K562 (cell line): ENCODE results near the gene ECT2. TPM values are rescaled to one million over a fixed set of nuclear protein-coding genes. Genes with fewer than 3 reads are reported as not detected.

ENCODE experiments used
- ATAC-seq: fragments of 200-7000 bp; cut with Tn5 transposase; 3 replicates; pipeline ENCODE4 v1.9.1; 2020; ENCODE audit warnings: moderate library complexity
- BruUV-seq: library from RNA; stranded (reverse); fragments of 400-500 nt; replicated peaks from 2 replicates; lab custom pipeline; 2021; lab: Mats Ljungman, UMichigan
- CTCF ChIA-PET: fragments of 300-600 bp; formaldehyde crosslinking; extraction: SDS; loops from one replicate; lab custom pipeline; 2021; ENCODE audit warnings: low intra/inter-chr PET ratio; lab: Yijun Ruan, JAX
- POLR2A ChIA-PET: fragments of 300-600, 350-650 bp; sonication (Branson Sonifier 250); formaldehyde crosslinking; extraction: SDS; loops from one replicate; lab custom pipeline; 2021; ENCODE audit warnings: antibody characterized with exemption, inconsistent platforms; lab: Yijun Ruan, JAX
- DNase-seq, 4 experiments: peaks; one replicate each; pipeline versions ENCODE4 v3.0.0 to v3.0.0-alpha.2; 2011 to 2018; ENCODE audit warnings: low spot score in 3 of 4, mixed read lengths in 3 of 4; ENCODE audit errors: extremely low read depth in 1 of 4
- FAIRE-seq: peaks from 2 replicates; lab custom pipeline; 2011; peaks lifted over from hg19 to GRCh38; lab: Jason Lieb, UNC
- H2AFZ ChIP-seq: 2 replicates; pipeline ENCODE4 v1.6.0; 2011; ENCODE audit warnings: low read depth, low read length, control low read depth, inconsistent platforms
- H3K27ac ChIP-seq: fragments of 200-600 bp; 3 replicates; pipeline ENCODE4 v1.8.0; 2011; ENCODE audit warnings: low read depth, mild to moderate bottlenecking, control low read depth, inconsistent platforms, low read length, moderate library complexity, mixed read lengths; ENCODE audit errors: extremely low read depth
- H3K27me3 ChIP-seq, 2 experiments: fragments of 300-600 bp in 1 of 2; 2 replicates in 1 of 2; 3 replicates in 1 of 2; pipeline versions ENCODE4 v1.6.0 to v1.8.0; 2011; ENCODE audit warnings: inconsistent platforms in 2 of 2, low read length in 2 of 2, mild to moderate bottlenecking in 1 of 2, mixed read lengths in 1 of 2, moderate library complexity in 1 of 2; ENCODE audit not compliant: control insufficient read depth in 2 of 2, insufficient read depth in 2 of 2
- H3K36me3 ChIP-seq: fragments of 300-600 bp; 3 replicates; pipeline ENCODE4 v1.8.0; 2011; ENCODE audit warnings: mild to moderate bottlenecking, low read length, inconsistent platforms; ENCODE audit not compliant: control insufficient read depth, insufficient read depth
- H3K4me1 ChIP-seq, 2 experiments: fragments of 200-600 bp in 1 of 2; replicated peaks in 1 of 2; 2 replicates in 1 of 2; 3 replicates in 1 of 2; pipeline versions ENCODE4 v1.5.1 to v1.8.0; 2011; ENCODE audit warnings: inconsistent platforms in 2 of 2, low read length in 2 of 2, mild to moderate bottlenecking in 1 of 2, mixed read lengths in 1 of 2, moderate library complexity in 1 of 2; ENCODE audit not compliant: control insufficient read depth in 2 of 2, insufficient read depth in 2 of 2
- H3K4me2 ChIP-seq: 2 replicates; pipeline ENCODE4 v1.6.1; 2011; ENCODE audit warnings: low read length, control low read depth, inconsistent platforms, mixed read lengths; ENCODE audit not compliant: insufficient read depth
- H3K4me3 ChIP-seq: fragments of 200-600 bp; sonication (generic), shearing (Covaris generic); 2 replicates; pipeline ENCODE4 v1.5.1; 2016; ENCODE audit warnings: control low read depth, inconsistent platforms
- H3K79me2 ChIP-seq: fragments of 200-600 bp; 3 replicates; pipeline ENCODE4 v1.8.0; 2011; ENCODE audit warnings: low read length, inconsistent platforms; ENCODE audit not compliant: control insufficient read depth, insufficient read depth
- H3K9ac ChIP-seq, 2 experiments: 2 replicates each; pipeline versions ENCODE4 v1.6.0 to v1.6.1; 2011; ENCODE audit warnings: low read depth in 2 of 2, low read length in 2 of 2, control low read depth in 1 of 2, inconsistent platforms in 1 of 2, mild to moderate bottlenecking in 1 of 2, mixed read lengths in 1 of 2; ENCODE audit not compliant: insufficient read depth in 1 of 2
- H3K9me1 ChIP-seq: one replicate; pipeline ENCODE4 v1.6.0; 2011; ENCODE audit warnings: inconsistent platforms, mild to moderate bottlenecking, low read length, moderate library complexity; ENCODE audit not compliant: control insufficient read depth, insufficient read depth
- H3K9me3 ChIP-seq: replicated peaks from 2 replicates; pipeline ENCODE4 v1.5.1; 2011; ENCODE audit warnings: low read depth, low read length, inconsistent platforms; ENCODE audit not compliant: control insufficient read depth, insufficient read depth
- H4K20me1 ChIP-seq: replicated peaks from 2 replicates; pipeline ENCODE4 v1.6.1; 2011; ENCODE audit warnings: low read length, inconsistent platforms, mixed read lengths; ENCODE audit not compliant: control insufficient read depth, insufficient read depth
- HNRNPUL1 ChIP-seq: fragments of 200-400 bp; formaldehyde crosslinking; IDR thresholded peaks from 2 replicates; pipeline ENCODE4 v1.6.1; 2017; ENCODE audit warnings: low read length
- SMAD1 ChIP-seq: fragments of 150-350 bp; IDR thresholded peaks from 2 replicates; pipeline ENCODE4 v1.6.1; 2014; ENCODE audit warnings: low read length, low read depth; ENCODE audit not compliant: partially characterized antibody
- SOX6 ChIP-seq: fragments of 450-650 bp; IDR thresholded peaks from 2 replicates; pipeline ENCODE4 v1.6.1; 2014; ENCODE audit warnings: mild to moderate bottlenecking
- ZKSCAN3 ChIP-seq: fragments of 250-450 bp; sonication (Bioruptor Pico); IDR thresholded peaks from 2 replicates; pipeline ENCODE4 v1.4.0; 2020
- ZNF212 ChIP-seq: fragments of 450-650 bp; formaldehyde crosslinking; IDR thresholded peaks from 2 replicates; pipeline ENCODE4 v1.4.0; 2020; ENCODE audit warnings: mild to moderate bottlenecking
- ZNF507 ChIP-seq: conservative IDR thresholded peaks from 2 replicates; pipeline ENCODE4 v1.6.1; 2017; ENCODE audit warnings: missing genetic modification characterization, missing compliant biosample characterization
- WGBS: fragments of 100-300 bp; shearing (Covaris generic); methylation state at CpG from one replicate; pipeline ENCODE4 v1.1.6; 2016; ENCODE audit warnings: low coverage, mixed read lengths; ENCODE audit not compliant: insufficient coverage; ENCODE audit errors: missing lambda C conversion rate; 5-methylcytosine and 5-hydroxymethylcytosine counted together
- in situ Hi-C: fragments of 300-500 bp; cut with MboI; formaldehyde crosslinking; loops from 4 replicates; pipeline ENCODE4 v1.15.0; 2018; ENCODE audit warnings: inconsistent platforms, mixed read lengths
- intact Hi-C: fragments of 100-400 bp; cut with micrococcal nuclease; formaldehyde crosslinking; loops from 2 replicates; pipeline ENCODE4 v1.14.2; 2022
- polyA plus RNA-seq, 8 experiments: library from polyadenylated mRNA; depleted of rRNA in 4 of 8; stranded (reverse) in 5 of 8; unstranded in 3 of 8; fragments of >200 nt; fragmentation: Nextera tagmentation in 2 of 8; fragmentation: Illumina TruSeq in 1 of 8; extraction: Ambion mirVana in 2 of 8; extraction: Trizol in 1 of 8; gene quantifications; 2 replicates each; pipeline versions ENCODE4 v1.2.1 to v1.2.3, GENCODE V29; 2011 to 2014; ENCODE audit warnings: inconsistent platforms in 1 of 8, missing spikeins in 1 of 8
- total RNA-seq, 7 experiments: library from RNA; depleted of rRNA in 6 of 7; stranded (reverse); fragments of >200 nt in 6 of 7; fragmentation: Illumina TruSeq in 2 of 7; extraction: Trizol in 2 of 7; gene quantifications; 2 replicates each; pipeline versions ENCODE4 v1.2.1 to v1.2.3, GENCODE V29; 2011 to 2021; ENCODE audit warnings: low replicate concordance in 1 of 7
- TF ChIP-seq, protein P1 (sequence below): fragments of 200-800 bp; sonication (Bioruptor generic); IDR thresholded peaks from 2 replicates; pipeline ENCODE4 v1.6.1; 2017; ENCODE audit warnings: missing genetic modification characterization, missing compliant biosample characterization

ECT2 gene
- total and polyA plus RNA-seq, 9 of the 15 experiments (the other 6 are each of a cell fraction or from before 2014, with no cell fraction given): 19.0 to 53.0 (median 36.5) TPM

DNA sequence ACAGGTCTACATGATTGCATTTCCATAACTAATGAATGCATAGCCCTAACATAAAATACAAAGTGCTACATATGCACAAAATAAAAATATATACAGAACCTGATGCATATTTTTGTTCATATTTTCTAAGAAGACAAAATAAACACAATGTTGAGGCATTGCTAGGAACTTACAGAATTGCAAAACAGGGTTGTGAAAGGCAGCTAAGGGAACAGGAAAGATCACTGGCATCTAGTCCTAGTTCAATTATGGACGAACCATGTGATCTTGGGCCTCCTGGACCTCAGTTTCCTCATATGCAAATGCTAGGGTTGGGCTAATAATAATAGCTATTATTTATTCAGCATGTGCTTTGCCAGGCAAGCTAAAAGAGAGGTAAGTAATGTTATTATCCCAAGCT, 24.1 kb upstream of the ECT2 start:
- H3K27ac ChIP-seq: no peak overlapping the region
- no peaks in the 10 kb centered on the region; a peak in 1 of 5 replicates for H3K4me1 ChIP-seq
- no peaks in the 10 kb centered on the region for H3K36me3 ChIP-seq
- no peaks in the 10 kb centered on the region for H4K20me1 ChIP-seq
- CTCF ChIA-PET: no interaction called here
- H3K27me3 ChIP-seq: no peaks in the 10 kb centered on the region
- ATAC-seq (no peak), FAIRE-seq (no peak), DNase-seq (no peak)
- H3K4me3 ChIP-seq: no peak overlapping the region
- 7% methylated on average over 1 of the region's 1 CpG for WGBS
- H3K4me2 ChIP-seq: no peak overlapping the region
- no peak for TF ChIP-seq ZNF212 (CRISPR knock-in tag)
- TF ChIP-seq SMAD1: no peak
- TF ChIP-seq HNRNPUL1: no peak
- H2AFZ ChIP-seq: no peak overlapping the region
- in situ Hi-C loops: no loop called here
- POLR2A ChIA-PET: interaction anchor here (0.8 to 1.5 kb wide), 2 partner anchors 24 to 44 kb away, joined by 3 to 4 read pairs; partner anchors contain the start of gene ECT2
- no TSS peak for BruUV-seq
- no peaks in the 10 kb centered on the region for H3K9me1 ChIP-seq
- no peaks in the 10 kb centered on the region; the same call in 1 of the 2 replicates for H3K9me3 ChIP-seq
- intact Hi-C loops: no loop called here
- H3K9ac ChIP-seq: no peak overlapping the region
- H3K79me2 ChIP-seq: no peaks in the 10 kb centered on the region

DNA sequence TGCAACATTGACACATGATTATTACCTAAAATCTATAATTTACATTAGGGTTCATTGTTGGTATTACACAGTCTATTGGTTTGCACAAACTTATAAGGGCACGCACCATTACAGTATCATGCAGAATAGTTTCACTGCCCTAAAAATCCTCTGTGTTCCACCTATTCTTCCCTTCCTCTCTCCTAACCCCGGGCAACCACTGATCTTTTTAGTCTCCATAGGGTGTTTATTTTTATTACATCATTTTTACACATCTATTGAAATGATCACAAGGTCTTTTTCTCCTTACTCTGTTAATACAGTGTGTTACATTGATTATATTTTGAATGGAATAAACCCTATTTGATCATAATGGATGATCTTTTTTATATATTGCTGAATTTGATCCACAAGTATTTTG, 15.5 kb upstream of the ECT2 start:
- DNase-seq (no peak), FAIRE-seq (no peak), ATAC-seq (no peak)
- H4K20me1 ChIP-seq: no peaks in the 10 kb centered on the region
- no peaks in the 10 kb centered on the region for H3K9me3 ChIP-seq
- in situ Hi-C loops (no loop called here), intact Hi-C loops (no loop called here)
- H3K9ac ChIP-seq: no peak overlapping the region
- no peaks in the 10 kb centered on the region for H3K79me2 ChIP-seq
- no peak overlapping the region for H3K27ac ChIP-seq
- WGBS: 50% methylated on average over 2 of the region's 2 CpGs
- BruUV-seq: no TSS peak
- H3K36me3 ChIP-seq: no peaks in the 10 kb centered on the region
- no peak overlapping the region for H2AFZ ChIP-seq
- TF ChIP-seq, protein P1, sequence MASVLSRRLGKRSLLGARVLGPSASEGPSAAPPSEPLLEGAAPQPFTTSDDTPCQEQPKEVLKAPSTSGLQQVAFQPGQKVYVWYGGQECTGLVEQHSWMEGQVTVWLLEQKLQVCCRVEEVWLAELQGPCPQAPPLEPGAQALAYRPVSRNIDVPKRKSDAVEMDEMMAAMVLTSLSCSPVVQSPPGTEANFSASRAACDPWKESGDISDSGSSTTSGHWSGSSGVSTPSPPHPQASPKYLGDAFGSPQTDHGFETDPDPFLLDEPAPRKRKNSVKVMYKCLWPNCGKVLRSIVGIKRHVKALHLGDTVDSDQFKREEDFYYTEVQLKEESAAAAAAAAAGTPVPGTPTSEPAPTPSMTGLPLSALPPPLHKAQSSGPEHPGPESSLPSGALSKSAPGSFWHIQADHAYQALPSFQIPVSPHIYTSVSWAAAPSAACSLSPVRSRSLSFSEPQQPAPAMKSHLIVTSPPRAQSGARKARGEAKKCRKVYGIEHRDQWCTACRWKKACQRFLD (CRISPR knock-in tag): no peak
- no peak for TF ChIP-seq ZNF507 (tag)
- TF ChIP-seq SOX6: no peak
- no peak for TF ChIP-seq ZKSCAN3 (CRISPR knock-in tag)
- H3K4me1 ChIP-seq: no peaks in the 10 kb centered on the region
- no peaks in the 10 kb centered on the region for H3K9me1 ChIP-seq
- no peaks in the 10 kb centered on the region for H3K27me3 ChIP-seq
- no peak overlapping the region for H3K4me3 ChIP-seq
- H3K4me2 ChIP-seq: no peak overlapping the region
- CTCF ChIA-PET: no interaction called here
- POLR2A ChIA-PET: no interaction called here
